SJCRH30 (cell line): Measurements from ENCODE around the gene WDR38. TPM values are rescaled to one million over a fixed set of nuclear protein-coding genes. Genes with fewer than 3 reads are reported as not detected.
A peak's percentile ranks its signal among the peaks of the same experiment; 100 is the strongest.

Experiments
- DNase-seq, 2 experiments: peaks; one replicate each; pipeline ENCODE4 v3.0.0-alpha.2; 2015 to 2020
- H3K27ac ChIP-seq: fragments of 250-450 bp; sonication (Bioruptor Pico); 2 replicates; pipeline ENCODE4 v1.5.1; 2020; ENCODE audit warnings: mild to moderate bottlenecking, moderate library complexity
- H3K27me3 ChIP-seq: fragments of 250-450 bp; sonication (Bioruptor Pico); 2 replicates; pipeline ENCODE4 v1.5.1; 2020; ENCODE audit warnings: mild to moderate bottlenecking, moderate library complexity
- H3K36me3 ChIP-seq: fragments of 250-450 bp; sonication (Bioruptor Pico); 2 replicates; pipeline ENCODE4 v1.5.1; 2020; ENCODE audit warnings: mild to moderate bottlenecking, moderate library complexity
- H3K4me1 ChIP-seq: fragments of 250-450 bp; sonication (Bioruptor Pico); 2 replicates; pipeline ENCODE4 v1.5.1; 2020; ENCODE audit warnings: mild to moderate bottlenecking, moderate library complexity
- H3K4me3 ChIP-seq: fragments of 250-450 bp; sonication (Bioruptor Pico); 2 replicates; pipeline ENCODE4 v1.5.1; 2020; ENCODE audit warnings: mild to moderate bottlenecking, moderate library complexity
- H3K9me3 ChIP-seq: fragments of 250-450 bp; sonication (Bioruptor Pico); replicated peaks from 2 replicates; pipeline ENCODE4 v1.5.1; 2020; ENCODE audit warnings: mild to moderate bottlenecking, moderate library complexity
- total RNA-seq: library from RNA; depleted of rRNA; stranded (reverse); fragments of >200 nt; shearing (Covaris generic); gene quantifications from 2 replicates; pipeline ENCODE4 v1.2.3, GENCODE V29; 2014

Gene WDR38
- total RNA-seq, 1 experiment from 2014 or later, result not detected

DNA sequence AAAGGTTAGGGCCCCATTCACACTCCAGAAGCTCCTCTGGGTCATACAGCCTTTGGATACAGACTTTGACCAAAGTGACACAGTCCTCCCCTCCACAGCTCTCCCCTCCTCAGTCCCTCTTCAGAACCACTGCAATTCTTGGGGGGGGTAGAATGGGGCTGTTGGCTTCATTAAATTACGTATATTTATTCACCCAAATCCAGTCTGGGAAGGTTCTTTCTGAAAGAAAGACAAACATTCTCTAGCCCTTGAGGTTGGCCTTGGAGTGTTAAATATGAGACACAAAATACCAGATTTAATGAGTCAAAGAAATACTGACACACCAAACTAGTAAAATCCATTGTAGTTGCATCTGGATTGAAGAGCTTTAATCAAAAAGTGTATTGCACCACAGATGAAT lies 24.8 kb downstream of the WDR38 start:
- Histone ChIP-seq H3K4me3 (no peak overlapping the region), H3K4me1 (no peaks in the 10 kb centered on the region), H3K9me3 (no peaks in the 10 kb centered on the region), H3K27me3 (no peaks in the 10 kb centered on the region), H3K36me3 (peaks cover 52% of the 10 kb centered on the region), H3K27ac (no peak overlapping the region)
- no peak for DNase-seq

DNA sequence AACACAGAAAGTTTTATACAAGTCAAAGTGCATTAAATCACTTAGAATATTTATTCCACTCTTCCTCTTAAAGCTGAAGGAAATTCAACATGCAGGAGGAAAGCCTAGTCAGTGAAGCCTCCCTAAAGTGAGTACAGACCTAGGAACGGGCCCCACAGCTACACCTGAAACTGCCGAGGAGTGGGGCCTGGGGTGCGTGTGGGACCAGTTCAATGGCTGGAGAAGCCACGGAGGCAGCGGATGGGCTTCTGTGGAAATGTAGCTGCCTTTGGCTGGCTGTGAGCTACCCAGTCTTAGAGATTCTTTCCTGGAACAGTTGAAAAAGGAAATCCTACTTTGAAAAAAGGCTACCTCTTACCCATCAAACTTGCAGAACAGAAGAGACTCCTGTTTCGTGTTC lies 25.3 kb downstream of the WDR38 start:
- Histone ChIP-seq H3K27me3 (no peaks in the 10 kb centered on the region), H3K27ac (no peak overlapping the region), H3K36me3 (peaks cover 51% of the 10 kb centered on the region), H3K4me1 (no peaks in the 10 kb centered on the region), H3K4me3 (no peak overlapping the region), H3K9me3 (no peaks in the 10 kb centered on the region)
- DNase-seq, result no peak

DNA sequence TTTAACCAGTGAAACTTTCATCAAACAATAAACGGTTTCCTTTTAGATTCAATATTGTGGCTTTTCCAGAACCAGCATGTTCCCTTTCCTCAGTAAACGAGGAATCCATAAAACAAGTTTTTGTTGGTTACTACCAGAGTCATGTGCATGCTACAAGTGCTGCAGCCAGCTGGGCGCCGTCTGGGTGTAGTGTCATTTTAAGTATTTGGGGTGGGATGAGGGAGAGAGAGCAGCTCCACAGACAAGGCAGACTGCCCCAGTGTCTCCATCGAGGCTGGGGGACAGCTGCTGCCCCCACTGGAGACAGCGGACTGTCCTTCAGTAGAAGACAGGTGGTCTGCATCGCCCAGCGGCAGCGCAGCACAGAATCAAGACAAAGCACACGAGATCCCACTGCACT lies 26.0 kb downstream of the WDR38 start:
- Histone ChIP-seq H3K4me3 (no peak overlapping the region), H3K36me3 (peaks cover 45% of the 10 kb centered on the region), H3K27me3 (no peaks in the 10 kb centered on the region), H3K9me3 (no peaks in the 10 kb centered on the region), H3K4me1 (no peaks in the 10 kb centered on the region), H3K27ac (no peak overlapping the region)
- DNase-seq, result peak in 1 of 2 experiments; percentile 22

DNA sequence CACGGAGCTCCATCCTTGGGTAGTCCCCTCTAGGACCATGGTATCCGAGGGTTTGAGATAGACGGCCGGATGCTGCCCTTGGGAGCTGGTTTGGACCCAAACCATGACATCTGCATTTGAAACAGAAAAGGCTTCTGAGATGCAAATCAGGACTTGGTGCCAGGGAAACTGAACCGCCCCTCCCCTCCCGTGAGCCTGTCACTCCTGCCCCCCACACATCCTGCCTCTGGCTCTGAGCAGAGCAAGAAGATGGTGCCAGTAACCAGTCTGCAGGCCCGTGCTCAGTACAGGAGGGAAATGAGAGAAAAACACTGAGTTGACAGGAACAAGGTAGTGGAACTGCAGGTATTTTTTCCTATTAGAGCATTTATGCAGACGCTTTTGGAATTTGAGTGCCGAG lies 27.2 kb downstream of the WDR38 start:
- Histone ChIP-seq H3K4me1 (no peaks in the 10 kb centered on the region), H3K9me3 (no peaks in the 10 kb centered on the region), H3K27me3 (no peaks in the 10 kb centered on the region), H3K27ac (no peak overlapping the region), H3K36me3 (peaks cover 33% of the 10 kb centered on the region), H3K4me3 (no peak overlapping the region)
- no peak for DNase-seq

DNA sequence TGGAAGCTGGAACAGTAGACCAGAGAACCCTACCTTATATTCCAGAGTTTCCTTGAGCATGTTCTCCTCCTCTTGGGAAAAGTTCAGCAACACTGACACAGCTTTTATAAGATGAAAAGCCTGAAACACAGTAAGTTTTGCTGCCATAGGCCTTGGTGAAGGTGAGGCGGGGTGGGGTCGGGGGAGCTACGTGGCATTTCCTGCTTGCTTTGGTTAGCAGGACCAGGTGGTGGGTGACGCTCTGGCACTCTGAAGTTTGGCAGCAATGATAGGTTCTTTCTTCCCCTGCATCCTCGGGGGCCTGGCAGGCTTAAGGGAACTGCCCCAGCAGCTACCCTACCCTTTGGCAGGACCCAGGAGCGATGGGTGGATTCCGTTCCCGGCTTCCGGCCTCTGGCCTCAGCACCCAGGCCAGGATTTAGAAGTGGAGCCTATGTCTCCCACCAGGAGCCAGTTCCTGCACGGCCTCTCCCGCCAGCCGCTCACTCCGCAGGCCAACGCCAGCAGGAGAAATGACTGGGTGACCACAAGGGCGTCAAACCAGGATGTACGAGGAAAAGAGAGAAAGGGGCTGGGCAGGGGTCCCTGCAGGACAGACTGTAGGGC lies 28.0 kb downstream of the WDR38 start:
- Histone ChIP-seq H3K27me3 (no peaks in the 10 kb centered on the region), H3K36me3 (peaks cover 25% of the 10 kb centered on the region), H3K4me3 (no peak overlapping the region), H3K4me1 (no peaks in the 10 kb centered on the region), H3K9me3 (no peaks in the 10 kb centered on the region), H3K27ac (no peak overlapping the region)
- DNase-seq, result no peak

DNA sequence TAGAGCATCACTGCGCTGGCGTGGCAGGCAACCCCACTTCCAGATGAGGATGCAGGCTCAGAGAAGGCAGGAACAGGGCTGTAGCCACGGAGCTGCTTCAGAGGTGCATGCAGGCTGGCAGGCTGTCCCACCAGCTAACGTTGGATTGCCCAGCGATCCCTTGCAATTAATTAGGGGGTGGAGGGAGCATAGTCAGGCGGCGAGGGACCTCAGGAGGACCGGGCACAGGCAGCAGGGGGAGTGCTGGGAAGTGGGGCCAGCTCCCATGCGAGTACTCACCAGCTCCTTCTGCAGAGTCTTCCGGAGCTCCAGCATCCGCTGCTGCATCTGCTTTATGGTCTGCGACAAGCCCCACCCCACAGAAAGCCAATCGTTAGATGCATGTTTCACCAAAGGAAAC lies 29.0 kb downstream of the WDR38 start:
- Histone ChIP-seq H3K36me3 (peaks cover 15% of the 10 kb centered on the region), H3K27me3 (no peaks in the 10 kb centered on the region), H3K4me1 (no peaks in the 10 kb centered on the region), H3K27ac (no peak overlapping the region), H3K4me3 (no peak overlapping the region), H3K9me3 (no peaks in the 10 kb centered on the region)
- no peak for DNase-seq

DNA sequence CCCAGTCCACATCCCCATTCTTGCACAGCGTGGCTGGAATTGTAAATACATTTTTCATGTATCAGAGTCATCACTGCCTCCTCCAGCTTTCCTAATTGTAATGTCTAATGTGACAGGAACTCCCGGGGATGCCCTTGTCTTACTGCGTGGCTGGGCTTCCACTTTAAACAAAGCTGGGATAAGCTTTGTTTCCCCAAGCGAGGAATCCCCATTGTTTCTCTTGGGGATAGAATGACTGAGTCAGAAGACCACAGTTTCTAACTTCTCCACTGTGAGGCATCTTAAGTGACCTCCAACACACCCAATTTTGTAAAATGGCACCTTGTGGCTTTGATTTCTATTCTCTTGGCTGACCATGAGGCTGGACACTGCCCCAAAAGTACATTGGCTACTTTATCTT lies 31.1 kb downstream of the WDR38 start:
- H3K4me3 ChIP-seq, result no peak overlapping the region
- no peaks in the 10 kb centered on the region for H3K9me3 ChIP-seq
- no peak for DNase-seq
- H3K27ac ChIP-seq, result no peak overlapping the region
- H3K36me3 ChIP-seq, result no peaks in the 10 kb centered on the region; the same call in 1 of the 2 replicates
- H3K4me1 ChIP-seq, result no peaks in the 10 kb centered on the region
- no peaks in the 10 kb centered on the region for H3K27me3 ChIP-seq

DNA sequence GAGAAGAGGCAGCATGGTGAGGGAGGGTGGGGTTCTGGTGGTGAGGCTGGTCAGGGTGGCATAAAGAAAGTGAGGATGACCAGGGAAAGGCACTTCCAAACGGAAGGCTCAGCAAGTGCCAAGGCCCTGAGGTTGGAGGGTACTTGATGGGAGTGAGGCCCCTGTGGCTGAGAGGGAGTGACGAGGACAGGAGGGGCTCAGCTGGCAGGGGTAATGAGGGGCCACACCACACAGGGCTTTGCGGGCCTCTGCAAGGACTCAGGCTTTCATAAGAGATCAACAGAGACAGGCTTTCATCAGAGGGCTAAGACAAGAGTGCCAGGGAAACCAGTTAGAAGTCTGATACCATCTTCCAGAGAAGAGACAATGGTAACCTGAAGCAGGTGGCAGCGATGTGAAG lies 32.3 kb downstream of the WDR38 start:
- no peaks in the 10 kb centered on the region for H3K4me1 ChIP-seq
- no peaks in the 10 kb centered on the region for H3K9me3 ChIP-seq
- no peaks in the 10 kb centered on the region; the same call in 1 of the 2 replicates for H3K36me3 ChIP-seq
- H3K4me3 ChIP-seq, result no peak overlapping the region
- no peak overlapping the region for H3K27ac ChIP-seq
- no peak for DNase-seq
- no peaks in the 10 kb centered on the region for H3K27me3 ChIP-seq

DNA sequence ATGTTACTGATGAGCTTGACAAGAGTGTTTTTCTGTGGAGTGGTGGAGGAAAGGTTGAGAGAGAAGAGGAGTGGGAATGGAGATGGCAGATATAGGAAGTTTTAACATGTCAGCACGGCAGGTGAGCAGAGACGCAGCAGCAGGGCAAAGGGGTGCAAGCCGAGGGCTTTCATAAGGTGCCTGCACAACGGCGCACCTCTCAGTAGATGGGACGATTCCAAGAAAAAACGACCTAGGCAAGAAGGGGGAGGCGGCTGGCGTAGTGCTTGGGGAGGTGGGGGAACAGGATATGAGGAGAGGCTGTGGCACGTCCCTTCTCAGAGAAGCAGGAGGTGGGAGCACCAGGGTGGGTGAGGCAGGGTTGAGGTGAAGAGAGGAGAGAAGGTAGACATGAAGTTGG lies 33.2 kb downstream of the WDR38 start:
- H3K27me3 ChIP-seq, result no peaks in the 10 kb centered on the region
- no peaks in the 10 kb centered on the region for H3K4me1 ChIP-seq
- H3K27ac ChIP-seq, result no peak overlapping the region
- H3K4me3 ChIP-seq, result no peak overlapping the region
- H3K9me3 ChIP-seq, result no peaks in the 10 kb centered on the region
- no peaks in the 10 kb centered on the region; the same call in 1 of the 2 replicates for H3K36me3 ChIP-seq
- DNase-seq, result no peak

DNA sequence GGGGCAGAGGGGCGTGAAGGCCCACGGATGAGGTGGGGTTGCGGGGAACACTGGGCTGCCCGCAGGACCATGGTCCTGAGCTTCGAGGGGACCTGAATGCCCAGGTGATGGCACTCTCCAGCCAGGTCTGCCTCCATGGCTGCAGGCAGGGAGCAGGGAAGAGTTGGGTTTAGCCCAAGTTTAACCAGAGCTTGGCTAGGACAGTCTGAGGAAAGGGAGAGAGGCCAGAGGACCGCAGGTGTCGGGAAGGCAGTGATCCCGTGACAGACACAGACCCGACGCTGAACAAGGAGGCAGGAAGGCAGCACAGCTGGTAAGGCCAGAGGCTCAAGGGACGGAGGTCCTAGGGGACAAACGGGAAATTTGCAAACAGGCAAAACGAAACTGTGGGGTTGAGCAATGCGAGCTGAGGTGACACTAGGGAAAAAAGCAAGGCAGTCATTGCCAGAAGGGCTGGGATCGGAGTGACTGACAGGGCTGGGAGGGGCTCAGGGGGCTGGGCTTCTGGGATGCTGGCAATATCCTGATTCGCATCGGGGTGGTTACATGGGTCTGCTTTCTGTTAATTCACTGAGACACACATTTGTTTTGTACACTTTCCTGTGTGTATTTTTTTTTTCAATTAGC lies 33.7 kb downstream of the WDR38 start:
- Histone ChIP-seq H3K4me1 (no peaks in the 10 kb centered on the region), H3K36me3 (no peaks in the 10 kb centered on the region; the same call in 1 of the 2 replicates)
- no peak for DNase-seq

DNA sequence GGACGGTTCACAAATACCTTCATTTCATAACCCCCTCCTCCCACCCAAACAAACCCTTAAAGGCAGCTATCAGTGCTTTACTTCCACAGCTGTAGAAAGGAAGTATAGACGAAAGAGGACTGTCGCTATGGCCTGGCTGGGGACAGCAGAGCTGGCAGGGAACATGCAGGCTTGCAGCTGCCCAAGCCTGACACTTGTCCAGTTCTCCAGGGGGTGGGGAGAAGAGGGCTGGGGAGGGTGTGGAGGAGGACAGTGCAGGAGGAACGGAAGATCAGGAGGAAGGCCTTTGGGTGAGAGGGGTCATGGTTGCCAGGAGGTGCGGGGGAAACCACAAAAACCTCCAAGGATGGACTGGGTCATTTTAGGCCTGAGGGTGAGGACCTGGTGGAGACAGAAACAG lies 34.6 kb downstream of the WDR38 start:
- no peak overlapping the region for H3K4me3 ChIP-seq
- H3K27me3 ChIP-seq, result no peaks in the 10 kb centered on the region
- no peaks in the 10 kb centered on the region for H3K4me1 ChIP-seq
- no peak for DNase-seq
- H3K36me3 ChIP-seq, result no peaks in the 10 kb centered on the region; the same call in 1 of the 2 replicates
- H3K9me3 ChIP-seq, result no peaks in the 10 kb centered on the region
- no peak overlapping the region for H3K27ac ChIP-seq

More for the DNA sequence above, 33.7 kb downstream of the WDR38 start:
- H3K9me3 ChIP-seq, result no peaks in the 10 kb centered on the region
- no peak overlapping the region for H3K27ac ChIP-seq
- no peak overlapping the region for H3K4me3 ChIP-seq
- H3K27me3 ChIP-seq, result no peaks in the 10 kb centered on the region

DNA sequence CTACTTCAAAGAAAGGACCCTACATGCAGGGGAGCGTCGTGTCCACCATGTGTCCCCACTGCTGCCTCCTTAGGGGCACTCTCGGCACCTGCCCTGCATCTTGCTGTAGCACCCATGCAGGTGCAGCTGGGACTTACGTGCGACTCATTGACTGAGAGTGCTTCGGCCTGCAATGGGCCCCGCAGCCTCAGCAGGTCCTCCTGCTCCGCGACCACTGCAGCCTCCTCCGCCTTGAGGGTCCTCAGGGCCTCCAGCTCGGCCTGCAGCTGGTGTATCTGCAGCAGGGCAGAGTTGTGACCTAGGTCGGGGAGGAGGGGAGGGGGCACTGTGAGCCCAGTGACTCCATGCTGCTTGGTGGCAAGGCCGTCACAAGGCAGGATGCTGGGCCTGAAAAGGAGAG lies 35.7 kb downstream of the WDR38 start:
- Histone ChIP-seq H3K27ac (no peak overlapping the region), H3K4me3 (no peak overlapping the region), H3K36me3 (no peaks in the 10 kb centered on the region; the same call in 1 of the 2 replicates), H3K27me3 (no peaks in the 10 kb centered on the region), H3K4me1 (no peaks in the 10 kb centered on the region), H3K9me3 (no peaks in the 10 kb centered on the region)
- no peak for DNase-seq

DNA sequence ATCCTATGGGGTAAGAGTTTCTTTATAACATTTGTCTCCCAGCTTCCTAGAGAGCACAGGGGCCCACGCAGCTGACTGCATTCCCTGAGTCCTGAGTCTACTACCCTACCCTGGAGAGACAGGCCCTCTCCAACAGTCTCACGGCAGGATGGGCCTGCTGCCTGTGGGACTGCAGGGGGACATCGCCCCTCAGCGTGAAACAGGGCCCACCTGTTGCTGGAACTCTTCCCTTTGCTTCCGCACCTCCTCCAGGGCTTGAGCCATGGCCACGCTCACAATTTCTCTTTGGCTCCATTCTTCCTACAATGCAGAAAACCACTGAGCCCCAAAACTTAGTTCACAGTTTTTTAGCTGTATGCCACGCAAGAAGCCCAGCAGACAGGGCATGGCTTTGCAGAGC lies 36.9 kb downstream of the WDR38 start:
- Histone ChIP-seq H3K27ac (no peak overlapping the region), H3K4me1 (no peaks in the 10 kb centered on the region), H3K9me3 (no peaks in the 10 kb centered on the region), H3K36me3 (no peaks in the 10 kb centered on the region; the same call in 1 of the 2 replicates), H3K27me3 (no peaks in the 10 kb centered on the region), H3K4me3 (no peak overlapping the region)
- DNase-seq, result no peak

DNA sequence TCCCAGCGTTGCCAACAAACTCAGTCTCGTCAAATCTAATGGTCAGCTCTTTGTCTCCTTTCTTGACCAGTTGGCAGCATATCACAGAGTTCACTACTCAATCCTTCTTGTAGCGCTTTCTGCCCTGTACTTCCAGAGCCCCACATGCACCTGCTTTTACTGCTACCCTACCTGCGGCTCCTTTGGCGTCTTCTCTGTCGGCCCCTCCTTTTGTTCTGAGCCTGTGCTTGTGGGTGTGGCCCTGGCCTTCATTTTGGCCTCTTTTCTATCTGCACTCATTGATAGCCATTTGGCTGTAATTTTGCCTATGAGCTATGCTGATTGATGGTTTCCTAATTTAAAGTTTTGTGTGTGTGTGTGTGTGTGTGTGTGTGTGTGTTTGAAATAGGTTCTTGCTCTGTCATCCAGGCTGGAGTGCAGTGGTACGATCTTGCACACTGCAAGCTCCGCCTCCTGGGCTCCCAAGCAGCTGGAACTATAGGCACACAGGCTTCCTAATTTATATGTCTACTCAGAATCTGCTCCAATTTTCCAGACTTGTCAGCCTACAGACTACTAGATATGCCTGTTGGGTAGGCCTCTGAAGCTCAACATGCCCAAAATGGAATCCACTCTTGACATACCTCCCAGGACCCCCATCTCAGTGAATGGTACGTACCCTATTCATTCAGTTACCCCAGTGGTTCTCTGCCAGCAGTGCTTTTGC lies 40.9 kb downstream of the WDR38 start:
- H3K4me1 ChIP-seq, result no peaks in the 10 kb centered on the region
- no peak for DNase-seq
- no peak overlapping the region for H3K27ac ChIP-seq
- no peaks in the 10 kb centered on the region for H3K36me3 ChIP-seq
- no peaks in the 10 kb centered on the region for H3K9me3 ChIP-seq
- H3K4me3 ChIP-seq, result no peak overlapping the region
- no peaks in the 10 kb centered on the region for H3K27me3 ChIP-seq

DNA sequence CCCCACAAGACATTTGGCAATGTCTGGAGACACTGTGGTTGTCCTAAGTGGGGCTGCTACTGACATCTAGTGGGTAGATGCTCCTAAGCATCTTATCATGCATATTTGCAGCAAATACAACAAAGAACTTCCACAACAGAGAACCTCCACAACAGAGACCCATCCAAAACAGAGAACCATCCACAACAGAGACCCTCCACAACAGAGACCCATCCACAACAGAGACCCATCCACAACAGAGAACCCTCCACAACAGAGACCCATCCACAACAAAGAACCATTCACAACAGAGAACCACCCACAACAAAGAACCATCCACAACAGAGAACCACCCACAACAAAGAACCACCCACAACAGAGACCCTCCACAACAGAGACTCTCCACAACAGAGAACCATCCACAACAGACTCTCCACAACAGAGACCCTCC lies 41.5 kb downstream of the WDR38 start:
- no peaks in the 10 kb centered on the region for H3K36me3 ChIP-seq
- DNase-seq, result peak; percentile 40 to 54

More for the DNA sequence above, 41.5 kb downstream of the WDR38 start:
- Histone ChIP-seq H3K9me3 (no peaks in the 10 kb centered on the region), H3K4me1 (no peaks in the 10 kb centered on the region), H3K27me3 (no peaks in the 10 kb centered on the region), H3K27ac (no peak overlapping the region), H3K4me3 (no peak overlapping the region)
